Activated CD4-positive, alpha-beta T cell treated with anti-CD3 and anti-CD28 coated beads, Interleukin-2, Interleukin-4, amounts not matched to agents 100 ng/mL and 50 ng/mL, durations not matched to agents 16 hours and 8 hours (primary cell): ENCODE measurements around the gene CUL2.
"Not testable (repeated sequence)": the region's sequence is repeated elsewhere in the genome, so short reads cannot be mapped to it uniquely, and the experiment has no call there.

Experiments used
- DNase-seq: peaks from one replicate; pipeline ENCODE4 v3.0.0-alpha.2; 2020; ENCODE audit warnings: low spot score

The CUL2 gene

DNA sequence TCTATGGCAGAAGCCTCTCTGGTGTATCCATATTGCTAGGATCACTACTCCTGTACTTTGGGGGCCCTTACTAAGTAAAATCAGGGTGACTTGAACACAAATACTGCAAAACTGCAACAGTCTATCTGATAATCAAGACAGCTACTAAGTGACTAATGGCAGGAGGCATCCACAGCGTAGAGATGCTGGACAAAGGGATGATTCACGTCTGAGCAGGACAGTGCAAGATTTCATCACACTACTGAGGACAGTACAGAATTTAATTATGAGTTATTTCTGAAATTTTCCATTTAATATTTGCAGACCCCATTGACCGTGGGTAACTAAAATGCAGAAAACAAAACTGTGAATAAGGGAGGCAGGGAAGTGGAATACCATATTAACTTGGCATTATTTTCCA, 10.4 kb downstream of the CUL2 start:
- no peak for DNase-seq

- DNase-seq: no peak
Observed at GRCh38 chr10:35079265-35079664, 10.9 kb downstream of the CUL2 start.

- DNase-seq: no peak
Observed at GRCh38 chr10:35075228-35075627, 14.9 kb downstream of the CUL2 start.

- DNase-seq: no peak
Observed at GRCh38 chr10:35074266-35074665, 15.9 kb downstream of the CUL2 start.

DNA sequence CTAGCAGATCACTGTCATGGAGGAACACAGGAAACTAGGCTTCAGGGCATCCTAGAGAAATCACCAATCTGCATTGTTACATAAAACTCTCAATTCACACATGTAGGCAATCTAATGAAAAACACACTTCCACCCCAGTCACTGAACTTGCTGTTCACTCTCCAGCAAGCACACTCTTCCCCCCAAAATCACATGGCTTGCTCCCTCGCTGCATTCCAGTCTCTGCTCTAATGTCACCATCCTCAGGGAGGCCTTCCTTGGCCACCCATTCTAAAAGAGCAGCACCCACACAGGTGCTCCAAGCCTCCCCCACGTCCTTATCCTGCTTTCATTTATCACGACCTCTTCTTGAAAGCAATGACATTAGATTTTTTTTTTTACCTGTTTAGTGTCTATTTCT, 19.6 kb downstream of the CUL2 start:
- no peak for DNase-seq

DNA sequence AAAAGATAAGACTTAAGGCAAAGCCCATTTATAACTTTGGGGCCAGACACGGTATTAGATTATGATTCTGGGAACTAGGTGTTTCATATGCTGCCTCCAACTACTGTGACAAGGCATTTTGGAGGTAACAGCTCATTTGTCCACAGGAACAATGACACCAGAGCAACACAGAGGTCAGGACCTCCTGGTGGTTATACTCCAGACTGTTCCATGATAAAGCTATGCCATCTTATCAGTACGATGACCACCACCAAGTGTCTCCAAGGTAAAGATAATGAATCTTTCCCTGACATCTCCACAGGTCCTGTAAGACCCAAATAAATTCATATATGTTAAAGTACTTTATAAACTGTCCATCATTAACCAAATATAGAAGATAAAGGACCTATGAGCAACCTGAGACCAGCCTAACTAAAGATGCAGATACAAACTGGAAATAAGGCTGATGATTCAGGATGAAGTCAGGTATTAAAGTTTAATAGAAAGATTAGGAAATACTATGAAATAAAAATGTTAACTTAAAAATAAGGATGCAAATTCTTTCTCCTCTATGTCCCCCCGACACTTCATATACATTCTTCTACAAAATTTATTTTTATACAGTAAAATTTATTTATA, 26.2 kb downstream of the CUL2 start:
- DNase-seq: no peak

DNA sequence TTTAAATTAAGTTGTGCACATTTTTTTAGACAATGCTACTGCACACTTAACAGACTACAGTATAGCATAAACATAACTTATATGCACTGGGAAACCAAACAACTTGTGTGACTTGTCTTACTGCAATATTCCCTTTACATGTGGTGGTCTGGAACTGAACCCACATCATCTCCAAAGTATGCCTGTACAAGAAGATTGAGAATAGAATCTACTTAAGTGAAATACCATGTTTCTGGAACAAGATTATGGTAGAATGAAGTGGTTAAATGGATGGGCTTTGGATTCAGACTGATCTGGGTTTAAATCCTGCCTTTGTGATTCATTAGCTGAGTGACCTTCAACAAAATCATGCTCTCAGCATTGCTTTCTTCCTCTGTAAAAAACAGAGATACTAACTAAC, 30.7 kb downstream of the CUL2 start:
- no peak for DNase-seq

DNA sequence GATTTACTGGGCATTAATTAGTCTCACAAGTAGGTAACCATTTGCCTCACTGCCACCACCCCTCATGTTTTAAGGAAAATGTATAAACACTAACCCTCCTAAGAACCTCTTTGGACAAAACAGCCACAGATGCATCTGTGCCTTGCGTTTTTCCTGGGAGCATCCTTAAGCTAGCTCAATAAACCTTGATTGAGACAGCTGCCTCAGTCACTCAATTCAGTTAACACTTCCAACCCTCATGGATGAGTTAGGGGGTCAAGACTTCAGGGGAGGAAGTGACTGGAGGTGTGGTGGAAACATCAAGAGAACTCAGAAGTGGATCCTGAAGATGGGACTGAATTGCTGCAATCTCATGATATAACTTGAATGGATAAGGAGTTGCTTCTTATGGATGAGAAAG, 31.5 kb downstream of the CUL2 start:
- DNase-seq: no peak

GRCh38 chr10:35058134-35058533, 32.0 kb downstream of the CUL2 start:
- DNase-seq: no peak

- no peak for DNase-seq
Observed at GRCh38 chr10:35056686-35057085, 33.5 kb downstream of the CUL2 start.

DNA sequence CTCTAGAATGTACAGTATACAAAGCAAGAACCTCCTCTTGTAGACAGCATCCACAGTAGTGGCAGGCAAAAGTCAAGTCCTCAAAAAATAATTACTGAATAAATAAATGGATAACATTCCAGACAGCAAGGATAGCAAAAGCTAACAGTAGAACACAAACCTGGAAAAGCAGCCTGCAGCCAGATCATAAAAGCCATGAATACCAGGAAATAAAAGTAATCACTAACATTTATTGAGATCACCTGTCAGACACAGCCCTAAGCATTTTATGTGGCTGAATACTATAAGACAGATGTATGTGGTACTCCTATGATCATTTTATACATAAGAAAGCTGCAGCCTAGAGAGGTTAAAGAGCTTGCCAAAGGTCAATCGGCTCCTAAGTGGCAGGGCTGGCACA, 34.0 kb downstream of the CUL2 start:
- no peak for DNase-seq

DNA sequence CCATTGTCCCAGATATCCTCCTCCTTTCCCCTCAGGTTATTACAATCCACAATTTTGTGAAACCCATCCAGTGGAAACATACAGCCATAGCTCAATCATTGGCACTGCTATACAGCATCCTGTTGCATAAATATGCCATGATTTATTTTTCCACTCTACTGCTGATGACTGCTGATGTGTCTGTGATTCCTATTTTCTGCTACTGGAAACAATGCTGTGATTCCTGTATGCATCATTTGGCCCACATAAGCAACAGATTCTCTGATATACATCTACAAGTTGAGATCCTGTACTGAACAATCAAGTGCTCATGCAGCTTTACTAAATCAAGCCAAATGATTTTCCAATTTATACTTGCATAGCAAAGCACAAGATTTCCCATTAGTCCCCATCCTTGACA, 39.6 kb downstream of the CUL2 start:
- no peak for DNase-seq

DNA sequence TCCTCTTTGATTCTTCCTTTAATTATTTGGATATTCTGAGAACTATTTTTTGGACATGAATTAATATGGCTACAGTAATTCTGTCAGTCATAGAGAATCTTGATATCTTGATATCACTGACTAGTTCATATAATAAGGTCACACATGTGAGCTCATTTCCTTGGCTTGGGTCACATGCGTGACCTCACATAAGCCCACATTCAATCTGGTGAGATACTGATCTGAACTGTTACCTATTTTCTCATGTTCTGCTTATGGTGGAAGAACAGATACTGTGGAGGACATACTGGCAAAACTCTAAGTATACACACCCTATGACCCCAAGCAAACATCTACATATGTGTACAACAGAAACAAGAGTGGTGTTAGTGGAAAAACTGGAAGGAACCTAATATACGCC, 44.1 kb downstream of the CUL2 start:
- no peak for DNase-seq

DNA sequence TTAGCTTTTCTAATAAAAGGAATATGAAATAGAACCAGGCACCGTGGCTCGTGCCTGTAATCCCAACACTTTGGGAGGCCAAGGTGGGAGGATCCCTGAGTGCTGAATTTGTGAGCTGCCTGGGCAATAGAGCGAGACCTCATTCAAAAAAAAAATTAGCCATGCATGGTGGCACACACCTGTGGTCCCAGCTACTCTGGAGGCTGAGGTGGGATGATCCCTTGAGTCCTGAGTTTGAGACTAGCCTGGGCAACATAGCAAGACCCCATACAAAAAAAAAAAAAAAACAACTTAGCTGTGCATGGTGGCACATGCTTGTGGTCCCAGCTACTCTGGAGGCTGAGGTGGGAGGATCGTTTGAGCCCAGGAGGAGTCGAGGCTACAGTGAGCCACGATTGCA, 44.9 kb downstream of the CUL2 start:
- not testable (repeated sequence) for DNase-seq

DNA sequence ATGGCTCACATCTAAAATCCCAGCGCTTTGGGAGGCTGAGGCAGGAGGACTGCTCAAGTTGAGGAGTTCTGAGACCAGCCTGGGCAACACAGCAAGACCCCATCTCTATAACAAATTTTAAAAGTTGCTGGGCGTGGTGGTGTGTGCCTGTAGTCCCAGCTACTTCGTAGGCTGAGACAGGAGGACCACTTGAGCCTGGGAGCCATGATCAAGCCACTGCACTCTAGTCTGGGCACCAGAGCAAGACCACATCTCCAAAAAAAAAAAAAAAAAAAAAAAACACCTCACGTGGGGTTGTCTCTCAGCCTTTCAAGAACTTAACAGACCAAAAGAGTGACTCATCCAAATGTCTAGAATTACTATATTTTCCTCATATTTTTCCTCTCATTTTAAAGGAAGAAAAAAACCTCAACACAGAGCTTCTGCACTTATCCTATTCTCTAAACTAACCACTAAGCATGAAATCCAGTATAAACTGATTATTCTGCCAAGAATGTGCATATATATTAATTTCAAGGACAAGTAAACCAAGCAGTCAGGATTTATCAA, 46.3 kb downstream of the CUL2 start:
- DNase-seq: no peak

GRCh38 chr10:35042783-35043182, 47.4 kb downstream of the CUL2 start:
- DNase-seq: no peak

DNA sequence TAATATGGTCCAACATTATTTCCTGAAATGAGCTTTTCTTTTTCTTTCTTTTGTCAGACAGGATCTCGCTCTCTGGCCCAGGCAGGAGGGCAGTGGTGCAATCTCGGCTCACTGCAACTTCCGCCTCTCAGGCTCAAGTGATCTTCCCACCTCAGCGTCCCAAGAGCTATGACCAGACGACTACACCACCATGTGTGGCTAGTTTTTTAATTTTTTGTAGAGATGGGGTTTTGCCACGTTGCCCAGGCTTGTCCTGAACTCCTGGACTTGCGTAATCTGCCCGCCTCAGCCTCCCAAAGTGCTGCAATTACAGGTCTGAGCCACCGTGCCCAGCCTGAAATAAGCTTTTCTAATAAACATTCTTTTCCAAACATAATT, 48.6 kb downstream of the CUL2 start:
- DNase-seq: no peak

- DNase-seq: no peak
Observed at GRCh38 chr10:35040760-35041501, 49.2 kb downstream of the CUL2 start.

DNA sequence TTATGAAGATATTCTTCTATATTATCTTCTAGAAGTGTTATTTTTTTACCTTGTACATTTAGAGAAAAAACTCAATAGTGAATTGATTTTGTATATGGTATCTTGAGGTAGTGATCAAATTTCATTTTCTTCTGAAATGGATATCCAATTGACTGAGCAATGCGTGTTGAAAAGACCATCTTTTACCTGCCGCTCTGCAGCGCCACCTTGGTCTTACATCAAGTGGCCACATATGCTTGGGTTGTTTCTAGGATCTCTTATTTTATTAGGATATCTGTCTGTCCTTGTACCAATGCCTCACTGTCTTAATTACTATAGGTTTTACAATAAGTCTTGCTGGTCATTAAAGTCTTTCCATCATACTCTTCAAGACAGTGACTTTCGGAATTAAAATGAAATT, 53.0 kb downstream of the CUL2 start:
- no peak for DNase-seq

DNA sequence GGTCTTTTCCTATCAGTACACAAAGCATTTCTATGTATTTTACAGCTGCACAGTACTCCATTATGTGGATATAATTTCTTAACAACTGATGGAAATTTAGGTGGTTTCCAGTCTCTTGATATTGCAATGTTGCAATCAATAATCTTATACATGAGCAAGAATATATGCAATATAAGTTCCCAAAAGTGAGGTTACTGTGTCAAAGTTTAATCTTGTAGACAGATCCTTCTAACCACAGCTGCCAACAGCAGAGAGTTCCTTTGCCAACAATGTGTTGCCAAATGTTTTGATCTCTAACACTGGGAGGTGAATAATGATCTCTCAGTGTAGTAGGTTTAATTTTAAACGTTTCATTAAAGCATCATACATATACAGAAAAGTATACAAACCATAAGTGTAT, 54.5 kb downstream of the CUL2 start:
- DNase-seq: no peak

DNA sequence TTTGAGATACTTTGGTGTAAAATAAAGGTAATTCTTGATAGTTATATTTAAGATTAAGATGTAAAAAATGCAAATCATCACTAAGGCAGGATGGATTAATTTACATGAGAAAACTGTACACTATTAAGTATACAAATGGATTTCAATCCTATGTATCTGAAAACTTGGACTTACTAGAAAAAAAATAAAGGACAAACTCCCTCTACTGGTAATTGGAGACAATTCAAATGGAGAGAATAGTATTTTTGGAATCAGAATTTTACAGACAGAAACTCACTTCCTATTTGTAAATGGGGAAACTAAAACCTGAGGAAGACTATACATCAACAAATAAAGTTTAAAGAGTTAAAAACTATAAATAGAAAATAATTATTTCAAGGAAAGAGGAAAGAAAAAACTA, 62.6 kb downstream of the CUL2 start:
- no peak for DNase-seq

DNA sequence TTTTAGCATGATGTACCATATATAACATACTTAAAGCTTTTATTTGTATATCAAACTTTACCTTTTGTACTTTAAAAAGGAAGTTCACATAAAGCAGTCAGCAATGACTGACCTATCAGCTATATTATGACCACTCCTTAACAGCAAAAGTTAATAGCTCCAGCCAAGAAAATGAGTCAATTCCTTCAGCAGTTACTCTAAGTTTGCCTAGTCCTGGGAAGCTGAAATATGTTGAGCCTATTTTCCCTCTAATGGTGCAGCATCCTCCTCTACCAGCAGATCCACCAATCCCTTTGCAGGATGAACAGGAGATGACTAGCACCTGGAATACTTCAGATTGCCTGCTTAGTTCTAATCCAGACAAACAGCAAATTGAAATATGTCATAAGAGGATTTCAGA, 64.2 kb downstream of the CUL2 start:
- no peak for DNase-seq

GRCh38 chr10:35020481-35020880, 69.7 kb downstream of the CUL2 start:
- DNase-seq: no peak
